Motor neuron (in vitro differentiated cells): ENCODE data around the gene ARMC12. TPM values are rescaled to one million over a fixed set of nuclear protein-coding genes. Genes with fewer than 3 reads are reported as not detected.
A peak's percentile ranks its signal among the peaks of the same experiment; 100 is the strongest.

ENCODE experiments used
- ATAC-seq, 8 experiments: fragments of 200-7000 bp; cut with Tn5 transposase; replicated peaks in 6 of 8; 2 replicates each; pipeline ENCODE4 v1.8.0; 2021; ENCODE audit warnings: mild to moderate bottlenecking in 8 of 8, moderate library complexity in 8 of 8
- H3K27ac ChIP-seq, 2 donors: fragments of 250-450 bp; sonication (Bioruptor Pico); 2 replicates each; pipeline ENCODE4 v1.9.0; 2021; ENCODE audit warnings: antibody characterized with exemption in 2 of 2, mild to moderate bottlenecking in 2 of 2, moderate library complexity in 1 of 2
- H3K4me1 ChIP-seq, 2 donors: fragments of 250-450 bp; sonication (Bioruptor Pico); replicated peaks in 1 of 2; 2 replicates each; pipeline ENCODE4 v1.6.1; 2021; ENCODE audit warnings: antibody characterized with exemption in 2 of 2, mild to moderate bottlenecking in 2 of 2, moderate library complexity in 1 of 2
- H3K4me3 ChIP-seq, 5 donors: fragments of 250-450 bp; sonication (Bioruptor Pico); 2 replicates each; pipeline ENCODE4 v1.9.0; 2021; ENCODE audit warnings: antibody characterized with exemption in 5 of 5, mild to moderate bottlenecking in 5 of 5, moderate library complexity in 4 of 5
- WGBS, 10 experiments: fragments of 450-650 bp; shearing (Covaris generic); methylation state at CpG; one replicate each; pipeline ENCODE4 v1.0.0; 2022; 5-methylcytosine and 5-hydroxymethylcytosine counted together
- in situ Hi-C, 9 experiments: fragments of 400-800 bp; cut with MboI; loops; one replicate each; pipeline ENCODE4 v1.15.0; 2021; ENCODE audit warnings: low sequenced_read_pairs in 9 of 9, low pct_unique_long_range_greater_than_20kb in 2 of 9; ENCODE audit not compliant: unreplicated experiment in 9 of 9
- total RNA-seq, 8 experiments: library from RNA; unstranded; fragments of 300-600 nt; gene quantifications; 2 replicates each; pipeline versions ENCODE4 v1.2.3 to v1.2.4, GENCODE V29; 2022

The ARMC12 gene
- total RNA-seq, 8 experiments from 2014 or later, result 0.58 to 3.0 (median 1.2) TPM

- Histone ChIP-seq H3K4me1 (no peaks in the 10 kb centered on the region), H3K4me3 (no peak overlapping the region), H3K27ac (no peak overlapping the region)
- in situ Hi-C loops, result no loop called here
- WGBS, 10 experiments, result 0 to 95% (median 60%) methylated on average over 2 to 8 of the region's 11 CpGs; no CpG with 5 or more reads in 1 of the 10 experiments
- no peak for ATAC-seq
Measured at GRCh38 chr6:35774116-35774794, 37.4 kb downstream of the ARMC12 start.

DNA sequence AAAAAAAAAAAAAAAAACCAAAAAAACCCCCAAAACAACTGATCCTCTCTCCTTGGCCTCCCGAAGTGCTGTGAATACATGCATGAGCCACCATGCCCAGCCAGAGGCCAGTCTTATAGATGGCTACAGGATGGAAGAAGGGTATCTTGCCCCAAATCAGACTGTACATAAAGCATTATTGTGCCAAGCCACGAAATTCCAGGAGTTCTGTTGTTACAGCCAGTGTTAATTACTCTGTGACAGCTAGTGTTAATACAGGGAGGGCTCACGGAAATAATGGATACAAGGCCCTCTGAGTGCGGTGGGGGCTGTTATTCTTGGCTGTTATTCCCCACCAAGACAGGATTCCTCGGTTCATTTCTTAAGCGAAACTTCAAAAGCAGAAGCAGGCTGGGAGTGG lies 38.2 kb downstream of the ARMC12 start:
- in situ Hi-C loops, result no loop called here
- 40 to 100% (median 72%) methylated on average over 1 to 6 of the region's 6 CpGs; no CpG with 5 or more reads in 2 of the 10 experiments for WGBS, 10 experiments
- H3K27ac ChIP-seq, result no peak overlapping the region
- H3K4me3 ChIP-seq, result no peak overlapping the region
- ATAC-seq, result no peak
- no peaks in the 10 kb centered on the region for H3K4me1 ChIP-seq

GRCh38 chr6:35776364-35777215 lies 39.8 kb downstream of the ARMC12 start, which contains the start of gene CLPSL2:
Gene CLPSL2 (plus strand): TSS chr6:35776598. CDS start chr6:35776619, 21 bp downstream.
- no peak within 1 kb of the TSS for H3K27ac ChIP-seq
- 0 to 47% (median 3%) methylated on average over 1 to 9 of the region's 56 CpGs; no CpG with 5 or more reads in 5 of the 10 experiments for WGBS, 10 experiments
- peak within 1 kb of the TSS; percentile 29 to 40 (median 37) for H3K4me3 ChIP-seq
- peak; percentile 55 to 90 (median 84) for ATAC-seq
- in situ Hi-C loops, result no loop called here
- H3K4me1 ChIP-seq, result no peaks in the 10 kb centered on the region

GRCh38 chr6:35777356-35778102 lies 40.7 kb downstream of the ARMC12 start:
- Histone ChIP-seq H3K4me1 (no peaks in the 10 kb centered on the region), H3K4me3 (no peak overlapping the region), H3K27ac (no peak overlapping the region)
- no peak for ATAC-seq
- in situ Hi-C loops, result no loop called here
- WGBS, 10 experiments, result 50 to 100% (median 86%) methylated on average over 1 to 6 of the region's 10 CpGs; no CpG with 5 or more reads in 3 of the 10 experiments

- in situ Hi-C loops, result no loop called here
- Histone ChIP-seq H3K4me3 (no peak overlapping the region), H3K4me1 (no peaks in the 10 kb centered on the region), H3K27ac (no peak overlapping the region)
- no peak for ATAC-seq
- WGBS, 10 experiments, result 100% methylated on average over 1 of the region's 2 CpGs; no CpG with 5 or more reads in 7 of the 10 experiments
Measured at GRCh38 chr6:35778437-35778836, 41.6 kb downstream of the ARMC12 start.

GRCh38 chr6:35780719-35781118 lies 43.9 kb downstream of the ARMC12 start, which contains the start of gene CLPSL1:
Gene CLPSL1 (plus strand): TSS chr6:35781019. CDS start chr6:35781111, 92 bp downstream.
- Histone ChIP-seq H3K27ac (no peak within 1 kb of the TSS), H3K4me3 (no peak within 1 kb of the TSS), H3K4me1 (no peaks in the 10 kb centered on the region)
- in situ Hi-C loops, result no loop called here
- ATAC-seq, result no peak
- WGBS, 10 experiments, result 0 to 100% (median 81%) methylated on average over 1 to 6 of the region's 7 CpGs

DNA sequence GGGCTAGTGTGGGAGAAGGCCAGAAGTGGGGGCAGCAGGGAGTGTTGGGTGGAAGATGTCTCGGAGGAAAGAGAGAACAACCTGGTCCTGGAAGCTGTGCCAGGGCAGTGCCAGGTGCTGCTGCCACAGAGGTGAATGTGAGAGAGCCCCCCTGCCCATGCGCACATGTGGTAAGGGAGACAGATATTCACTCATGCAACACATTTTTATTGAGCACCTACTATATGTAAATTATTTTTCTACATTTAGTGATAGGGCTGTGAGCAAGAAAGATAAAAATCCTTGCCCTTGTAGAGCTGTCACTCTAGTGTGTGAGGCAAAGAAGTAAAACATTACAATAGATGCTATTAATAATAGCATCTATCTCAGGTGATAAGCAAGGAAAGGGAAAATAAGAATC lies 44.5 kb downstream of the ARMC12 start:
- in situ Hi-C loops, result no loop called here
- no peak overlapping the region for H3K4me3 ChIP-seq
- H3K27ac ChIP-seq, result no peak overlapping the region
- no peak for ATAC-seq
- WGBS, 10 experiments, result 40 to 100% (median 100%) methylated on average over 1 of the region's 2 CpGs; no CpG with 5 or more reads in 5 of the 10 experiments
- no peaks in the 10 kb centered on the region for H3K4me1 ChIP-seq

DNA sequence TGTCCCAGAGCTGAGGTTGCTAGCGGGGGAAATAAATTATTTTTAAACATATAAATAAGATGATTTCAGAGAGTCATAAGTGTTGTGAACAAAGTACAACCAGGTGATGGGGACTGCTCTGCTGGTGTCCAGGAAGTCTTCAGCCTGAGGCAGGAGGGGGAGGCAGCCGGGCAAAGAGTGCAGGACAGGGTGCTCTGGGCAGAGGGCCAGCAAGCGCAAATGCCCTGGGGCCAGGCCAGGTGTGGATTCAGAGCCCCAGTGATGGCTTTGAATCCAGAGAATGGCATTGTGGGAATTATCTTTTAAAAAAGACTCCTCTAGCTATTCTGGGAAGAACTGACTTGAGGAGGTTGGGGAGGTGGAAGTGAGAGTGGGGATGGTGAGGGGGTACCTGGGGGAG lies 45.6 kb downstream of the ARMC12 start:
- ATAC-seq, result peak in 1 of 8 experiments; percentile 62
- Histone ChIP-seq H3K4me1 (no peaks in the 10 kb centered on the region), H3K27ac (no peak overlapping the region), H3K4me3 (no peak overlapping the region)
- in situ Hi-C loops, result no loop called here
- WGBS, 10 experiments, result 0 to 100% (median 94%) methylated on average over 1 to 3 of the region's 3 CpGs; no CpG with 5 or more reads in 2 of the 10 experiments

GRCh38 chr6:35784200-35784599 lies 47.4 kb downstream of the ARMC12 start:
- Histone ChIP-seq H3K27ac (no peak overlapping the region), H3K4me1 (no peaks in the 10 kb centered on the region), H3K4me3 (no peak overlapping the region)
- ATAC-seq, result no peak
- in situ Hi-C loops, result no loop called here
- 49 to 80% (median 60%) methylated on average over 1 to 2 of the region's 2 CpGs; no CpG with 5 or more reads in 3 of the 10 experiments for WGBS, 10 experiments

GRCh38 chr6:35786272-35786671 lies 49.4 kb downstream of the ARMC12 start:
- in situ Hi-C loops, result no loop called here
- Histone ChIP-seq H3K27ac (no peak overlapping the region), H3K4me3 (no peak overlapping the region), H3K4me1 (no peaks in the 10 kb centered on the region)
- no peak for ATAC-seq
- WGBS, 10 experiments, result 67 to 83% methylated on average over 1 of the region's 2 CpGs; no CpG with 5 or more reads in 8 of the 10 experiments

DNA sequence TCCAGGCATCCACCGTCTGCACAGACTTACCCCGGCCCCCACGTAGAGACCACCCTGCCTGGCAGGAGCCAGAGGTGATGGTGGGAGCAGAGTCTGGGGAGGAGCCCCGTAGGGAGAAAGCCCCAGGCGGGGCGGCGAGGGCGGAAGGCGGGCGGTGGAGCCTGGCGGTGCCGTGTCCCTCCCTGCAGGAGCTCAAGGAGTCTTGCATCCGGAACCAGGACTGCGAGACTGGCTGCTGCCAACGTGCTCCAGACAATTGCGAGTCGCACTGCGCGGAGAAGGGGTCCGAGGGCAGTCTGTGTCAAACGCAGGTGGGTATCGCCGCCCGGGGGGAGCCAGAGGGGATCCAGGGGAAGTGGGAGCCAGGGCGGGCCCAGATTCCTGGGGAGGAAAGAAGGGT lies 50.0 kb downstream of the ARMC12 start:
- peak in 3 of 8 experiments; percentile 63 to 80 (median 69) for ATAC-seq
- Histone ChIP-seq H3K4me3 (no peak overlapping the region), H3K4me1 (no peaks in the 10 kb centered on the region), H3K27ac (no peak overlapping the region)
- in situ Hi-C loops, result no loop called here
- 60 to 100% (median 80%) methylated on average over 1 to 2 of the region's 25 CpGs; no CpG with 5 or more reads in 6 of the 10 experiments for WGBS, 10 experiments

DNA sequence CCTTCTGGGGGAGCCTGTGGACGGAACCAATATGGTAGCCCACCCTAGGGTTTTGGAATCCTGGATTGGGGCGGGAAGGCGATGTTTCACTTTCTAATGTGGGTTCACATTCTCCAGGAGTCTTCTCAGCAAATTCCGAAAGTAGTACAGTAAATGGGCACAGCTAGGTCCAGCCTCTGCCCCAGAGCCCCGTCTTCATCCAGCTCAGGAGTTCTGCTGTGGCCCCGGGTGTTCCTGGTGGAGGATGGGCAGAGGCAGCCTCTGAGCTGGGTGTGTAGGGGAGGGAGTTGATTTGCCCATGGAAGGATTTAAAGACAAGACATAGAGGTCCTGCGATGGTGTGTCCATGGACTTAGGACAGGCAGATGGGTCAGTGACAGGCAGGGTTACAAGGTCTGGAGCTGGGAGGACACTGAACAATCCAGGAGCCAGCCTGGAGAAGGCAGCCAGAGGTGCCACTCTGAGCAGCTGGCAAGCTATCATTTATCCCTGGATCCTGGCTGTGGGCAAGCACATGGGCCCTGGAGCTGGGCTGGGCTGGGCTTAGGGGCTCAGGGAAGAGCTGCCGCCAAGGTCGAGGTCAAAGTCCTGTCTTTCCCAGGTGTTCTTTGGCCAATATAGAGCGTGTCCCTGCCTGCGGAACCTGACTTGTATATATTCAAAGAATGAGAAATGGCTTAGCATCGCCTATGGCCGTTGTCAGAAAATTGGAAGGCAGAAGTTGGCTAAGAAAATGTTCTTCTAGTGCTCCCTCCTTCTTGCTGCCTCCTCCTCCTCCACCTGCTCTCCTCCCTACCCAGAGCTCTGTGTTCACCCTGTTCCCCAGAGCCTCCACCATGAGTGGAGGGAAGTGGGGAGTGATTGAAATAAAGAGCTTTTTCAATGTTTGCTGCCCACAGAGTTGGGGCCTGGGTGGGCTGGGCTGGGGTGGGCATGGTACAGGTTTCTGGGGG lies 50.7 kb downstream of the ARMC12 start:
- H3K27ac ChIP-seq, result no peak overlapping the region
- no peak overlapping the region for H3K4me3 ChIP-seq
- in situ Hi-C loops, result no loop called here
- H3K4me1 ChIP-seq, result peaks cover 0 to 4% of the 10 kb centered on the region in 2 donors
- WGBS, 10 experiments, result 49 to 89% (median 81%) methylated on average over 4 to 10 of the region's 13 CpGs; no CpG with 5 or more reads in 1 of the 10 experiments
- ATAC-seq, result no peak
